Measurements from ENCODE around the gene RTCB.
A peak's percentile ranks its signal among the peaks of the same experiment; 100 is the strongest.

- TF ChIP-seq CTCF (IDR thresholded peaks at IDR 0.05) (peak; percentile 19 to 55 (median 40)), POLR2A (IDR thresholded peaks at IDR 0.05) (no peak)
Measured at GRCh38 chr22:32378707-32379272, 33.3 kb downstream of the RTCB start.
